HL-60 (cell line): ENCODE measurements around the gene HES5.

Experiments
- CTCF ChIP-seq: IDR thresholded peaks from one replicate; pipeline ENCODE4 v1.5.1; 2011; ENCODE audit warnings: low read length, control low read depth, inconsistent platforms; ENCODE audit not compliant: insufficient read depth
- POLR2AphosphoS5 ChIP-seq: IDR thresholded peaks from 2 replicates; pipeline ENCODE4 v1.6.1; 2012; ENCODE audit warnings: low read depth

DNA sequence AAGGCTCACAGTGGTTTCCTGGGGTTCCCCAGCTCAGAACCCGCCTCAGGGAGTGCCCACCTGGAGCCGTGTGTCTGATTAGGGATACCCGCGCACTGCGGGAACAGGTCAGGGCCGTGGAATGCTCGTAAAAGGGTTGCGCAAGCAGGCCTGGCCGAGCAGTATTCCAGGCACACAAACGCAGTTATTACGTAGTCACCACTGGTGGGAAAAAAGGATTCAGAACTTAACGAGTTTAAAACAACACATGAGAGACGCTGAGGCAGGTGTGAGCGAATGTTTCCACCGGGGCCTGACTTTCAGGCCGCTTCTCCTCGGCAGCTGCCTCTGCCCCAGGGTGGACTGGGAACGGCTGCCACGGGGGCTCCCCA, 35.8 kb downstream of the HES5 start:
- TF ChIP-seq CTCF (no peak), POLR2AphosphoS5 (no peak)
